NK-92 (cell line): Measurements from ENCODE around the gene BAIAP3.

Experiments
- DNase-seq: peaks from one replicate; lab custom pipeline; 2025; ENCODE audit not compliant: unreplicated experiment; lab: John Stamatoyannopoulos, UW

Gene BAIAP3

GRCh38 chr16:1298406-1298805, 35.0 kb upstream of the BAIAP3 start:
- DNase-seq: no peak

- DNase-seq: no peak
These were observed 34.2 kb upstream of the BAIAP3 start for GRCh38 chr16:1299012-1299867.

- DNase-seq: no peak
These were observed 33.6 kb upstream of the BAIAP3 start for GRCh38 chr16:1299868-1300203.

GRCh38 chr16:1300664-1301476, 32.6 kb upstream of the BAIAP3 start:
- DNase-seq: no peak

- no peak for DNase-seq
These were observed 31.9 kb upstream of the BAIAP3 start for GRCh38 chr16:1301562-1301961.

- no peak for DNase-seq
These were observed 27.6 kb upstream of the BAIAP3 start for GRCh38 chr16:1305823-1306222.

- no peak for DNase-seq
These were observed 27.1 kb upstream of the BAIAP3 start for GRCh38 chr16:1306334-1306733.

- no peak for DNase-seq
These were observed 25.1 kb upstream of the BAIAP3 start for GRCh38 chr16:1308036-1308976.

- DNase-seq: peak; percentile 59
These were observed 24.2 kb upstream of the BAIAP3 start, which contains the start of gene UBE2I for GRCh38 chr16:1308977-1309885. UBE2I (plus strand) TSS chr16:1309636; CDS start chr16:1314031, 4,395 bp downstream.

GRCh38 chr16:1309888-1310831, 23.3 kb upstream of the BAIAP3 start:
- DNase-seq: no peak

GRCh38 chr16:1310832-1311200, 22.6 kb upstream of the BAIAP3 start:
- DNase-seq: no peak

- no peak for DNase-seq
These were observed 22.2 kb upstream of the BAIAP3 start for GRCh38 chr16:1311212-1311737.

- DNase-seq: no peak
These were observed 21.5 kb upstream of the BAIAP3 start for GRCh38 chr16:1311738-1312466.

- DNase-seq: no peak
These were observed 21.0 kb upstream of the BAIAP3 start for GRCh38 chr16:1312467-1312816.

- DNase-seq: no peak
These were observed 20.5 kb upstream of the BAIAP3 start for GRCh38 chr16:1312903-1313302.

GRCh38 chr16:1313721-1314369, 19.6 kb upstream of the BAIAP3 start:
- no peak for DNase-seq

- DNase-seq: no peak
These were observed 18.9 kb upstream of the BAIAP3 start for GRCh38 chr16:1314399-1315068.
